Thyroid gland (tissue), 4 donors: ENCODE results near the gene TCEA2.

ENCODE experiments used
- POLR2A ChIP-seq, 2 donors: fragments of 450-650 bp; IDR thresholded peaks; one replicate each; pipeline ENCODE4 v1.6.1; 2017; ENCODE audit warnings: antibody characterized with exemption in 2 of 2, mild to moderate bottlenecking in 2 of 2, moderate library complexity in 1 of 2
- TF ChIP-seq, protein P1 (sequence below), 6 experiments: fragments of 200-600 bp in 3 of 6; fragments of 450-650 bp in 3 of 6; sonication (generic) in 3 of 6; IDR thresholded peaks; one replicate each; pipeline ENCODE4 v1.5.1; 2016 to 2019; ENCODE audit warnings: antibody characterized with exemption in 6 of 6, mild to moderate bottlenecking in 2 of 6, inconsistent platforms in 1 of 6, moderate library complexity in 1 of 6

DNA sequence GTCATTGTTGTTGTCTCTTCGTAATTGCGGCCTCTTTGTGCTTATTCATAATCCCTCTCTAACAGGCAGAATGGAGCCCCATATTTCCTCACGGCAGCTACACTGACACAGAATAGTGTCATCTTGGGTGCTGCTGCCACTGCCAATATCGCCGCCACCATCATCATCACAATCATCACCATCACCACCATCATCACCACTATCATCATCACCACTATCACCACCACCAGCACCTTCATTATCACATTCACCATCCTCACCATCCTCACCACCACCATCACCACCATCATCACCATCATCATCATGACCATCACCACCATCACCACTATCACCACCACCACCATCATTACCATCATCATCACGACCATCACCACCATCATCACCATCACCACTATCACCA, 33.5 kb downstream of the TCEA2 start:
- TF ChIP-seq, protein P1, sequence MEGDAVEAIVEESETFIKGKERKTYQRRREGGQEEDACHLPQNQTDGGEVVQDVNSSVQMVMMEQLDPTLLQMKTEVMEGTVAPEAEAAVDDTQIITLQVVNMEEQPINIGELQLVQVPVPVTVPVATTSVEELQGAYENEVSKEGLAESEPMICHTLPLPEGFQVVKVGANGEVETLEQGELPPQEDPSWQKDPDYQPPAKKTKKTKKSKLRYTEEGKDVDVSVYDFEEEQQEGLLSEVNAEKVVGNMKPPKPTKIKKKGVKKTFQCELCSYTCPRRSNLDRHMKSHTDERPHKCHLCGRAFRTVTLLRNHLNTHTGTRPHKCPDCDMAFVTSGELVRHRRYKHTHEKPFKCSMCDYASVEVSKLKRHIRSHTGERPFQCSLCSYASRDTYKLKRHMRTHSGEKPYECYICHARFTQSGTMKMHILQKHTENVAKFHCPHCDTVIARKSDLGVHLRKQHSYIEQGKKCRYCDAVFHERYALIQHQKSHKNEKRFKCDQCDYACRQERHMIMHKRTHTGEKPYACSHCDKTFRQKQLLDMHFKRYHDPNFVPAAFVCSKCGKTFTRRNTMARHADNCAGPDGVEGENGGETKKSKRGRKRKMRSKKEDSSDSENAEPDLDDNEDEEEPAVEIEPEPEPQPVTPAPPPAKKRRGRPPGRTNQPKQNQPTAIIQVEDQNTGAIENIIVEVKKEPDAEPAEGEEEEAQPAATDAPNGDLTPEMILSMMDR (IDR thresholded peaks at IDR 0.05), result no peak
- no peak for TF ChIP-seq POLR2A (IDR thresholded peaks at IDR 0.05)
